Measurements from ENCODE around the gene GOLGA2.
A peak's percentile ranks its signal among the peaks of the same experiment; 100 is the strongest.
"Not testable (repeated sequence)": the region's sequence is repeated elsewhere in the genome, so short reads cannot be mapped to it uniquely, and the experiment has no call there.

The GOLGA2 gene

DNA sequence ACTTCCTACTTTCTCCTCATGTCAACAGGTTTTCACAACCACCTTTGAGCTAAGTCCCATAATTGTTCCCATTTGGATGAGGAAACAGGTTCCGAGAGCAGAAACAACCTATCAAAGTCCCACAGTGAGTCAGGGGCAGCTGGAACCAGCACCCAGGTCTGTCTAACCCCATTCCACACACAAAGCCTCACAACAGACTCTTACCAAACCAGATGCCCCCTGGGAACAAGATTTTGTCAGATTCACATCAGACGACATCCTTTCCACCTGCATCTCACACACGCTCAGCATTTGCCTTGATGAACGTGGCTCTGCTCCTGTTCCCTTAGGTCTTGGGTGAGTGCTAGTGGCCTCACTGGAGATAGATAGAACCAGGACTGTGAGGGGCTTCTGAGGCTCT is 17.3 kb upstream of the GOLGA2 start:
- DNase-seq: no peak

DNA sequence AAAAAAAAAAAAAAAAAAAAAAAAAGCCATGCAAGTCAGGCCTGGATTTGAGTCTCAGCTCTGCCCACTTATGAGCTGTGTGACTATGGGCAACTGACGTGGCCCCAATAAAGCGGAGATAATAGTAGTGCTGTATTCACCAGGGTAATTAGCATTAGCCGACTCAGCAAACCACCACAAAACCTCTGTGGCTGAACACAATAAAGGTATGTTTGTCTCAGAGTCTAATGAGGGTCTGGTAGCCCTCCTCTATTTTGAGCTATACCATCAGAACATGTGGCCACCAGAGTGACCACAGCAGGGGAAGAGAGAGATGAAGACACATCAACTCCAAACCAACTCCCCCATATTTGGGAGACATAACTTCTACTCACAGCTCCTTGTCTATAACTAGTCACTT is 16.2 kb upstream of the GOLGA2 start:
- no peak for DNase-seq

DNA sequence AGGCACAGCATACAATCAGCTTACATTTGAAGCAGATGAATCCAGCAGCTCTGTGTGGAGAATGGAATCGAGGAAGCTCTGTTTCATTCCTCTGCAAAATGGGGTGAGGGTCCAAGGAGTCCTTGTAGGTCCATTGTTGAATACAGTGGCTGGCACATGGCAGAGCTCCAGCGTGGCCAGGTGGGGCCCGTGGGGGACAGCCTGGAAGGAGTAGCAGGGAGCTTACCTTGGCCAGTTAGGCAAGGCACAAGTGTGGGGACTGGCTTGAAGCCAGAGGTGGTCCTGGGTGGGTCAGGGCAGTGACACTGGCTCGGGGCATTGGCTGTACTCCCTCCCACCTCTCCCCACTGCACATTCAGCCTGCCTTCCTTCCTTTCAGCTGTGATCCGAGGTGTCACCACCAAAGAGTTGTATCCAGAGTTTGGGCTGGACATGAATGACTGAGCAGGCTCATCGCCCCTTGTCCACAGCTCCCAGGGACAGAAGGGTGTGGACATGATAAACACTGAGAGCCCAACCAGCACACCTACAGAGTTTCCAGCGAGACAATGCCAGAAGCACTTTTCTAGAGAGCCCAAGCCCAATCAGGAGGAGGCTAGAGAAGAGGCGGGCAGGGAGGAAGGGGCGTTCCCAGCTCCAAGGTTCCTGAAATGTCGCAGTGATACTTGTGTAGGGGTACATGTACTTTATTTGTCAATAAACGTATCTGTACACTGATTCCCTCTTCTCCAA is 12.6 kb upstream of the GOLGA2 start:
- no peak for DNase-seq

DNA sequence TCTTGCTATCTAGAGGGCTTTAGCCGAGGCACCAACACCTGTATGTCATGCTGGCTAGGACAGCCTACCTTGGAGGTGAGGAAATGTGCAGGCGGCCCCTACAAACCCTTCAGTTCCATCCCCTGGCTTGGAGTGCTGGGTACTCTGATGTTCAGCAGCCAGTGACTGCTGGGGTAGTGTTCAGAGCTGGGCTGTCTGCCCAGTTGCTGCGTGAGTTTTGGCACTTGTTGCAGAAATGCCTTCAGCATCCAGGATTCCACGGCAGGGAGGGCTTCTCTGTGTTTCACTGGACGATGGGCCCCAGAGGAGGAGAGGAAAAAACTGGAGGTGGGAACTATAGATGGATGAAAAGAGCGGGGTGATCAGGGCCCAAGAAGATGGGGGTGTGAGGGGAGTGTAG is 10.6 kb upstream of the GOLGA2 start:
- no peak for DNase-seq

DNA sequence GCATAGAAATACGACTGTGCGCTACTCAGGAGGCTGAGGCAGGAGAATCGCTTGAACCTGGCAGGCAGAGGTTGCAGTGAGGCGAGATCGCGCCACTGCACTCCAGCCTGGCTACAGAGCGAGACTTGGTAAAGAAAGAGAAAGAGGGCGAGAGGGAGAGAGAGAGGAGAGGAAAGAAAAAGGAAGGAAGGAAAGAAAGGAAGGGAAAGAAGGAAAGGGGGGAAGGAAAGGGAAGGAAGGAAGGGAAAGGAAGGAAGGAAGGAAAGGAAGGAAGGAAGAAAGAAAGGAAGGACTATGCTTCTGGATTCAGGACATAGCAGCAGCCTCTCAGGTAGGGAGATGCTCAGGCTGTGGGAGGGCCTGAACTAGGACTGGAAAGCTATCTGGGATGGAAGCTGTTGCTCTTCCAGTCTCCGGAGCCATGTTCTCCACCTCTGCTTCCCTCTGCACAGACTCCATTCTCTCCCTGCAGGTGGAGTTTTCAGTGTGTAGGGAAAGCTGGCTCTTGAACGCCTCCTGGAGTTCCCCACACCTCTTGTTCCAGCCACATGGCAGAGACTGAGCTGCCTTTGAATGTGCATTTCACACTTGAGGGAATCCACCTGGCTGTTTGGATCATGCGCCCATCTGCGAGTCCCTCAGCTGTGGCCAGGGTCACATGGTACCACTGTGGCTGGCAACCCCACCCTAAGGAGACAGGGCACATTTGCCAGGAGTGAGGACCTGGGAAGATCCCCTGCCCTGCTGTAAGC is 9.4 kb upstream of the GOLGA2 start:
- no peak for DNase-seq

DNA sequence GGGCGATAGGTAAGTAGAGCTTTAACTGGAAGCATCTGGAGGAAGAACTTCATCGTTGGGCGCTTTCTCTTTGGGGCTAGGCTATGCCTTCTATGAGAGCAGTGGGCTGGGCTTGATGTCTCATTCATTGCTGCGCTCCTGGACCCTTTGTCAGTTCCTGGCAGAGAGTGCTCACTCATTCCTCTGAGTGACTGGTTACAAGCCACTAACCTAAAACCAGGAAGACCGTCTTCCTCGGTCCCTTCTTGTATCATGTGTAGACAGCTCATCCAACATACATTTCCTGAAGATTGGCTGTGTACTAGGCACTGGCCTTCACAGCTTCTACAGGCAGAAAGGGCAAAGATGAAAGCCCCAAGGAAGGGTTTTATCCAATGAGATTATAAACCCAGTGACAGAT is 6.7 kb upstream of the GOLGA2 start:
- no peak for DNase-seq

DNA sequence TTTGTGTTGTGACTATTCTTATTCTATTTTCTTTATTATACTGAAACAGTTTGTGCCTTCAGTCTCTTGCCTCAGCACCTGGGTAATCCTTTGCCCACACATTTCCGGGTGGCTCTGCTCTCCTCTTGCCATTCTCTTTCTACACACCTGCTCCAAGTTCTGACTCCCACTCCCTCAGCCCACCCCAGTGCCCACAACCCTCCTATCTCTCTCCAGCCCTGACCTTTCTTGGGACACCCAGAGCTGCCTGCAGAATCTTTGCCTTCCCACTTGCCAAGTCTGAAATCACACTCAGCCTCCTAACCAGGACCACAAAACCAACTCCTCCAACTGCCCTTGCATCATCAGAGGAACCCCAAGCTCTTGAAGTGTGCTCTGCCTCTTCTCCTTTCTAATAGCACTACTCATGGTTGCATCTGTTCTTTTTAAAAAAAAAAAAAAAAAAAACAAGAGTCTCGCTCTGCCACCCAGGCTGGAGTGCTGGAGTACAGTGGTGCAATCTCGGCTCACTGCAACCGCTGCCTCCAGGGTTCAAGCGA is 4.3 kb upstream of the GOLGA2 start:
- DNase-seq: no peak

DNA sequence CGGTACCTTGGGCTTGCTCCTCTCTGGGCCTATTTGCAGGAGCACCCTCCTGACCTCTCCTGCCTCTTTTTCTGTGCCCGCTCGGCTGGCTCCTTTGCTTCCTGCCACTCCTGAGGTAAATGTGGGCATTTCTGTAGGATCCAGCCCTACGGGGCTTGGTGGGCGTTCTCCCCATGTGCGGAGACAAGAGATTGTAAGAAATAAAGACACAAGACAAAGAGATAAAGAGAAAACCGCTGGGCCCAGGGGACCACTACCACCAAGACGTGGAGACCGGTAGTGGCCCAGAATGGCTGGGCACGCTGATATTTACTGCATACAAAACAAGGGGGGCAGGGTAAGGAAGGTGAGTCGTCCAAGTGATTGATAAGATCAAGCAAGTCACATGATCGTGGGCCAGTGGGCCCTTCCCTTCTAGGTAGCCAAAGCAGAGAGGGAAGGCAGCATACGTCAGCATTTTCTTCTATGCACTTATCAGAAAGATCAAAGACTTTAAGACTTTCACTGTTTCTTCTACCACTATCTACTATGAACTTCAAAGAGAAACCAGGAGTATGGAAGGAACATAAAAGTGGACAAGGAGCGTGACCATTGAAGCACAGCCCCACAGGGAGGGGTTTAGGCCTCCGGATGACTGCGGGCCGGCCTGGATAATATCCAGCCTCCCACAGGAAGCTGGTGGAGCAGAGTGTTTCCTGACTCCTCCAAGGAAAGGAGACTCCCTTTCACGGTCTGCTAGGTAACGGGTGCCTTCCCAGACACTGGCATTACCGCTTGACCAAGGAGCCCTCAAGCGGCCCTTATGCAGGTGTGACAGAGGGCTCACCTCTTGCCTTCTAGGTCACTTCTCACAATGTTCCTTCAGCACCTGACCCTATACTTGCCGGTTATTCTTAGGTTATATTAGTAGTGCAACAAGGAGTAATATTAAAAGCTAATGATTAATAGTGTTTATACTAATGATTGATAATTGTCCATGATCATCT is 3.6 kb upstream of the GOLGA2 start:
- DNase-seq: not testable (repeated sequence)

DNA sequence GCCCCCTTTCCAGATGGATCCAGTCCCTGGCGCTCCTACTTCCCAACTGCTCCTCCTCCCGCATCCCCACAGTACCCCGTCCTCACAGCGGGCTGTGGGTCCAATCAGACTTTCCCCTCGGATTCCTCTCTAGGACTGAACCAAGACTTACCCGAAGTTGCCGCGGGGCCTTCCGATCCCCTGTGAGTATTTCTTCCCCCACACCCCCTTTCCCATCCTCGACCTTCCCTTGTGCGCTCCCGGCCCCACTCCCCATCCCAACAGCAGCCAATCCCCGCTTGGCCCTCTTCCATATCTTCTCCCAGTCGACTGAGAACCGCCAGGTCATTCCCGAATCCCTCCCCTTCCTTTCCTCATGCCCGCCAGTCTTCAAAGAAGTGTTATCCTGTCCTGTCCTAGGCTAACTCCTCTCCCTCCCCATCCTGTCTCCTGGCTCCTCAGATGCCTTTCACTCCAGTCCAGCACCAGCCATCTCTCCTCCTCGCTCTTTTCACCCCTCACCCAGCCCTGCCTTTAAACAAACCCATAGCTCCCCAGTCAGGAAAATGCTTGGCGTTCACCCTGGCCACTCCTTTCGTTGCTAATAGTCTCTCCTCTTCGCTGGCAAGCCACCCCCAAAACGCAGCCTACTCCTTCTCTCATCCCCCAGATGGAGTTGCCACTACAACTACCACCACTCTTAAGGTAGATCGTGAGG is 915 bp upstream of the GOLGA2 start:
- no peak for DNase-seq

DNA sequence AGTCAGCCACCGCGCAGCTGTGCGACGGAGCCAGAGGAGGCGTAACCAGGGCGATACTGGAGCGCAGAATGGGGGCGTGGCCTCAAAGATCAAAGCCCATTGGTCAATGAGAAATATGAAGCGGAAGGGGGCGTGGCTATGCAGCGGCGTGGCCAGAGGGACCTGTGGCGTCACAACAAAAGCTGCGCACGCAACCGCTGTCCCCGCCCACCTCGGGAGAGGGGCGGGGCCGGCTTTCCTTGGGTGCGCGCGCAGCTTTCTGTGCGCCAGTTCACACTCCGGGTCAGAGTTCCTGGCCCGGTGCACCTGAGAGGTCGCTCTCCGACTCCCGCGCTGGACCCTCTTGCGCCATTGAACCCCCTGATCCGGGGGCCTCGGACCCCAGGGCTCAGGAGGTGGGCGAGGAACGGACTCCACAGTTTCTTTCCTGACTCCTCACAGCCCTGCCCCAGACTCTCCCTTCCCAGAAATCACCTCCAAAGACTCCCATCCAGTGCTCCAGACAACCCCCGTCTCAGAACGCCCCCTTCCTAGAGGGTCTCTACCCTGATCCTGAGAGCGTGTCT is 284 bp upstream of the GOLGA2 start, which contains the start of gene SWI5:
Gene SWI5 (plus strand): TSS at position 269 of the 566 bp plus-strand sequence.
- peak; percentile 100 for DNase-seq

DNA sequence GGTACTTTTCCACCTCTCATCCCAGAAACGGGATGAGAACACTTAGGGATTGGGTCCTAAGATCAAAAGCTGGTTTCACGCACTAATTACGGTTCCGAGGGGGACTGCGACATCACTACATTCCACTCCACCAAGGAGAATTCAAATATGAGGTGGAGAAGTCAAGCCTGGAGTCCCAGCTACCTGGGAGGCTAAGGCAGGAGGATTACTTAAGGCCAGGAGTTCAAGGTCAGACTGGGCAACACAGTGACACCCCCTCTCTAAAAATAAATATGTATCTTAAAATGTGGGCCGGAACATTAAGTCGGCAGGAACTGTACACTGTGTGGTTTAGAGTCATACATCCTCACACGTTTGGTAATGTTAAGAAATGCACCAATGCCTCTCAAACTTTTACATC is 1.6 kb downstream of the GOLGA2 start:
- no peak for DNase-seq

DNA sequence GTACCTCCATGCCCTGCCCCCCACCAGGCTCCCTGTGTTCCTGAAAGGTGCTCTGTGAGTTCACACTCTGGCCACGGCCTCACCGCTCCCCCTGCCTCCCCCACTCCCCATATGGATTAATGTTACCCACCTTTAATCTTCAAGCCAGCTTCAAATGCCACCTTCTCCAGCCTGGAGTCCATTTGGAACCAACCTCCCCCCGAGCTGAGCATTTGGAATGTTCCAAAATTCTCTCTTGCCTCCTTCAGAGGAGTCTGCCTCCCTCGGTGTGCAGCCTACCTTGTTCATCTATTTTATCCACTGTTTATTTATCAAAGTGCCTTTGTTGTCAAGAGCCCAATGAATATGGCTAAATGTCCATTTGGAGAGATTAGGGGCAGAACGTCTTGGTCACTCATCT is 4.3 kb downstream of the GOLGA2 start:
- no peak for DNase-seq

DNA sequence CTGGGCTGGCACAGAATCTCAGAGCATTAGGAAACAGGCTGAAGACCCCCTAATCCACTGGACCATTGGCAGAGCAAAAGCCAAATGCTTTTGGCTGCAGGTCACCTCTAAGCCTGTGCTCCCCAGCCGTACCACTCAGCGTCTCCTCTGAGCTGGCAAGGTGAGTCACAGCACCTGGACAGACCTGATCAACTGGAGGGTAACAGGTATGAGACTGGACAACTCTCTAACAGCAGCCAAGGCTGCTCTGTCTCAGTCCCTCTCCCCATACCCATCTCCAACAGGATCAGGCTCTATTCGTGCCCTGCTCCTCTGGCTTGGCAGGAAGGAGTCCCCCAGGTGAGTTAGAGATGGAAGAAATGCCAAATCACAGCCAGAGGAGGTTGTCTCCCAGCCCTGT is 4.7 kb downstream of the GOLGA2 start:
- no peak for DNase-seq

DNA sequence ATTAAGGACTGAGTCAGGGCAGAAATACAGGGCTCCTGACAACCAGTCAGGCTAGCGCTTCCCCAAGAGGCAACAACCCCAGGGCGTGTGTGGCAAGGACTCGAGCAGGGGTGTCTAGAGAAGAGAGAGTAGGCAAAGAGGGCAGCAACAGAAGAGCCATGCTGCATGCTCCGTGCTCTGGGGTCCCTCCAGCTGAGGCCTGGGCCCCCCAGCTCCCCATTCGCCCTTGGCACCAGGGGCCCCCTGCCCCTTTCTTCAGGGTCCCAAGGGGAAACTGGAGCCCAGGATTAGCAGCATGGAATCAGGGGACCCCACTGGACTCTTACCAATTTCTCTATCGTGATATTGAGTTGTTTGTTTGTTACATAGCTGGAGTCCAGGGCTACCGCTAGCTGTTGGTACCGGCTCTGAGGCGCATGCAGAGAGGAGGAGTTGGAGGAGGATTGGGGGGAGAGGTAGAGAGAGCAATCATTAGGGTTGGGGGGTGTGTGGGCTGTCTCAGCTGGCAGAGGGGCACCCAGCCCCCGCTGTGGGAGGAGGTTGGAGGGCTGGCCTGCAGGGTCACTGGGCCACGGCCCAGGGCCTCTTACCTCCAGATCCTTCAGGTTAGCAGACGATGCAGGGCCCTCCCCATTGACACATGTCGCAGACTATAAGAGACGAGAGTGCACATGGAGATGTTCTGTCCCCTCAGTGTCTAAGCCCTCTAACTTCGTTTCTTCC is 8.8 kb downstream of the GOLGA2 start:
- no peak for DNase-seq

DNA sequence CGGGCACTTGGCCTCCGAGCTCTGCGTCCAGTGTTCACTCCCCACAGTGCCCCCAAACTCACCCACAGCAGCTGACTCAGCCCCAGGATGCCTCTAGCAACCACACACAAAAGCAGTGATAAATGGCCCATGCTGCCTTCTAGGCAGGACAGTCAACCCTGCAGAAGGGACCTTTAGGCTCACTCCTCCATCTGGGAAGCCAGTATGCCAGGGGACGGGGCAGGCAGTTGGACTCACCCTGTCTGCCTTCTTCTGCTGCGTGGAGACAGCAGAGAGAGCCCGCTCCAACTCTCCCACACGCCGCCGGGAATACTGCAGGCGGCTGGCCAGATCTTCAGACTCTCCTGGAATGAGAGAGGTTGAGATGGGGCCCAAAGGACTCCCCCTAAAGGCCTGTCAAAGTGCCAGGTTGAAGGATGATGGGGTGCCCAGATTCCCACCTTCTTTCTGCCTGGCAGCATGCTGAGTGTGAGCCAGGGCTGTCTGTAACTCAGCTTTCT is 10.4 kb downstream of the GOLGA2 start:
- no peak for DNase-seq

DNA sequence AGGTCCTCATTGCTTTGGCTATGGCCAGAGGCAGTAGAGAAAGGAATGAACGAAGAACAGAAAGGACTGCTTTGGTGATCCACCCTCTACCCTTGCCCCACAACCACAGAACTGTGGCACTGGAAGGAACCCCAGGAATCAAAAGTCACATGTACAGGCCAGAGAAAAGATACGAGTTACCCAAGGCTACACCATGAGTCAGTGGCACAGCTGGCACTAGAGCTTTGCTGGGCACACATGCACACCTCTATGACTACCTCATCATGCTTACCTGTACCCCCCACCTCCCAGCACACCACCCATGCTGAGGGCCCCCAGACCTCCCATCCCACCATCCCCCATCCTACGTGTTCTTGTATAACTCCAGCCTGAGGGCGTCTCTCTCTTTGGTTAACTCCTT is 13.1 kb downstream of the GOLGA2 start:
- DNase-seq: no peak

DNA sequence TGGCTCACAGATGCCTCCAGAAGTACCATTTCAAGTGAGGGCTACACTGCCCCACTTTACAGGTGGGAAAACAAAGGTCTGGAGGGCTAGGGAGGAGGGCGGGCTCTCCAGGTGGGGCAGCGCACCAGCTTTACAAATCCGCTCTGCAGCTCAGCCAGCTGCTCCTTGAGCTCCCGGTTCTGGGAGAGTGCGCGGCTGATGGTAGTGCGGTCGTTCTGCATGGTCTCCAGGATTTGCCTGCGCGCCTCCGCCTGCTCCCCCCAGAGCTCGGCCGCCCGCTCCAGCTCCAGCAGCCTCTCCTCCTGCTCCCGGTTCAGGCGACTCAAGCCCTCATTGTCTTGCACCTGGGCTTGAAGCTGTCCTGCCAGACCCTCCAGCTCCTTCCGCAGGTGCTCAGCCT is 15.5 kb downstream of the GOLGA2 start:
- no peak for DNase-seq

DNA sequence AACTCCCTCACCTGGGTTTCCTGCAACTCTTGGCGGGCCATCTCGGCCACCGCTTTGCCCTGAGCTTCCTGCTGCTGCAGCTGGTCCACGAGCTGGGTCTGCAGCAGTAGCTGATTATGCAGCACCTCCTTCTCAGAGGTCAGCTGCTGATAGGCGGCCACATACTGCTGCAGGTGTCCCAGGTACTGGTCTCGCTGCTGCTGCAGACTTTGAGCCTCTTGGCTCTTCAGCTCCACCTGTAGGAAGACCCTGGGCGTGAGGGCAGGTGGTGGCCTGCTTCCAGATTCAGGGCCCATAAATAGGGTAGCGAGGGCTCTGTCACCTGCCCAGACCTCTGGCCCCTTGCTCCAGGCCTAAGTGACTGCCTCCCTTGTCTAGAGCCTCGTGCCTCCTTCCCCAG is 16.7 kb downstream of the GOLGA2 start:
- DNase-seq: no peak

DNA sequence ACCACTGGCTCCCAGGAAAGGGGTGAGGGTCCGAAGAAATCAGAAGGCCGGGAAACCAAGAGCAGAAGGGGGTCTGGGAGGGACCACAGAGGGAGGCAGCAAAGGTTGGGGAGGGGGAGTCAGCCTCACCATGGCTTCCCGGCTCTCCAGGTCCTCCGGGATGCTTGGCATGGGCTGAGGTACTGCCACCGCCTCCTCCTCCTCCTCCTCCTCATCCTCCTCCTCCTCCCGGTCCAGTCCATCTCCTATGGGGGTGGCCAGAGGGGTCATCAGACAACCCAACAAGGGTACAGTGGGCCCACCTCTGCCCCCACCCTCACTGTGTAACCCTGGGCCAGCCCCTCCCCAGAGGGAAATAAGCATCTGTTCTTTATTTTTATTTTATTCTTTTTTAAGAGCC is 17.5 kb downstream of the GOLGA2 start:
- no peak for DNase-seq

DNA sequence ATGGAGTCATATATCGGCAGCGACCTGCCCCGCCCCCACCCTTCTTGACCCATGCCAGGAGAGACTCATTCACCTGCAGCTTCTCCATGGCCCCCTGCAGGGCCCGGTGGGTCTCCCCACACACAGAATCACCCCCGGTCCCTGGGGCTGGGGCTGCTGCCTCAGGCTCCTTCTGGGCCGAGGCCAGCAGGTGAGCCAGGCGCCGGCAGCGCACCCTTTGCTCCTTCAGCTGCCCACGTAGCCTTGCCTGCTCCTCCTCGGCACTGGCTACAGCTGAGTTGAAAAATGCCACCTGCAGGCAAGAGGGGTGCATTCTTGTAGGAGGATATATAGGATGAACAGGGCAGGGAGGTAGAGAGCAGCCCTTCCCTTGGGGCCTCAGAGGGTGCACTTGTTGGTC is 17.9 kb downstream of the GOLGA2 start:
- DNase-seq: no peak

Data from central memory CD4-positive, alpha-beta T cell (primary cell).